Measurements from ENCODE around the gene ZNF350.
"Not testable (repeated sequence)": the region's sequence is repeated elsewhere in the genome, so short reads cannot be mapped to it uniquely, and the experiment has no call there.

Gene ZNF350

DNA sequence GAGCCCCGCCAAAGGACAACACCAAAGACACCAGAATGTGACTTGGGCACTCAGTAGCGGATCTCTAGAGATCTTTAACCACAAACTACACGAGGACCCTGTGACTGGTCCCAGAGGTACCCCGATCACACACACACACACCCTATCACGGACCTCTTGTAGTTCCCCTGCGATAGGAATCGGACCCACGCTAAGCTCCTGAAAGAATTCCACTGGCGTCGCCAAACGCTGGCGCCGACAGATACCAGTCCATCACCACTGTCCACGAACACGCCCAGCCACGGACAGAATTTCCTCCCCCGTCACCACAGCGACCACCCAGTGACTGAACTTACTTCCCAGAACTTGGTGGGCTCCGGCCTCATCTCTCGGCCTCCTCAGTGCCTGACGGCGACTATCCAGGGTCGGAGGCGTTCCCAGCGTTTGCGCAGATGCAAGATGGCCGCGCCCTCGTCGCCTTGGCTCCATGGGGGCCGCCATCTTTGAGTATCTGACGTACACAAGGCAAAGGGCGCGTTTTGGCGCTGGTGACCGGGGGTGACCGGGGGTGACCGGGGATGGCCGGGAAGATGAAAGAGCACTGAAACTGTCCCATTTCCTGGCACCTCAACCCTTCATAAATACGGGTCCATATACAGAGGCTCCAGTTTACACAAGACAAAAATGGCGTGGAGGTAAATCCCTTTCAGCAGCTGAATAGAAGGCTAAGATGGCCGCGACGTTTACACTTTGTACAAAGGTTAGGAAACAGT is 21.3 kb upstream of the ZNF350 start, which contains the start of gene ZNF615:
Gene ZNF615, minus strand, starts transcription at position 406 of the 752 bp plus-strand sequence. CDS start 4,500 bp downstream, outside the sequence.
- Histone ChIP-seq H2AFZ (ENCODE audit: low read length, unreplicated experiment) (peak within 1 kb of the TSS; percentile 100), H3K36me3 (ENCODE audit: insufficient read depth, low read length) (peaks cover 8% of the 10 kb centered on the region; the same call in 1 of the 2 replicates), H3K79me2 (ENCODE audit: control insufficient read depth, insufficient read depth, low read length, unreplicated experiment) (peaks cover 2% of the 10 kb centered on the region), H3K27ac (ENCODE audit: low read depth, low read length) (peak within 1 kb of the TSS; percentile 78), H3K4me1 (ENCODE audit: control insufficient read depth, insufficient read depth, low read length, unreplicated experiment) (no peaks in the 10 kb centered on the region), H3K4me3 (ENCODE audit: low read depth, low read length) (peak within 1 kb of the TSS; percentile 78), H3K27me3 (ENCODE audit: insufficient read depth, low read length) (no peaks in the 10 kb centered on the region)

DNA sequence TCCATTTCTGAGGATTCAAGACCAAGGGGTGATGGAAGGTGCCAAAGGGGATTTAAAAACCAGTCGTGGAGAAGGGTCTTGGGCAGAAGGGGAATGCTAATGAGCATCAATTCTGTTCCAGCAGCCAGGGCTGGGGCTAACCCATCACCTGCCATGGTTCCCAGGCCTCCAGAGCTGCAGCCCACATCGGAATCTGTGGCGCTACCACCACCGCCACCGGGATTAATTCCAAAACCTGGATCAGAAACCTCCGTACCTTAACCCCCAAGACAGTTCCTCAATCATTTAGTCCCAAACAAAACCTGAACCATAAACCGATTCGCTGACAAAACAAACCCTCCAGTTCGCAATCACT is 20.8 kb upstream of the ZNF350 start:
- H3K36me3 ChIP-seq (ENCODE audit: insufficient read depth, low read length), result peaks cover 9% of the 10 kb centered on the region; the same call in 1 of the 2 replicates
- H3K79me2 ChIP-seq (ENCODE audit: control insufficient read depth, insufficient read depth, low read length, unreplicated experiment), result peaks cover 2% of the 10 kb centered on the region
- H3K4me1 ChIP-seq (ENCODE audit: control insufficient read depth, insufficient read depth, low read length, unreplicated experiment), result no peaks in the 10 kb centered on the region
- H3K27me3 ChIP-seq (ENCODE audit: insufficient read depth, low read length), result no peaks in the 10 kb centered on the region
- H3K4me3 ChIP-seq (ENCODE audit: low read depth, low read length), result peak overlapping the region; percentile 78
- H3K27ac ChIP-seq (ENCODE audit: low read depth, low read length), result no peak overlapping the region
- H2AFZ ChIP-seq (ENCODE audit: low read length, unreplicated experiment), result peak overlapping the region; percentile 100

DNA sequence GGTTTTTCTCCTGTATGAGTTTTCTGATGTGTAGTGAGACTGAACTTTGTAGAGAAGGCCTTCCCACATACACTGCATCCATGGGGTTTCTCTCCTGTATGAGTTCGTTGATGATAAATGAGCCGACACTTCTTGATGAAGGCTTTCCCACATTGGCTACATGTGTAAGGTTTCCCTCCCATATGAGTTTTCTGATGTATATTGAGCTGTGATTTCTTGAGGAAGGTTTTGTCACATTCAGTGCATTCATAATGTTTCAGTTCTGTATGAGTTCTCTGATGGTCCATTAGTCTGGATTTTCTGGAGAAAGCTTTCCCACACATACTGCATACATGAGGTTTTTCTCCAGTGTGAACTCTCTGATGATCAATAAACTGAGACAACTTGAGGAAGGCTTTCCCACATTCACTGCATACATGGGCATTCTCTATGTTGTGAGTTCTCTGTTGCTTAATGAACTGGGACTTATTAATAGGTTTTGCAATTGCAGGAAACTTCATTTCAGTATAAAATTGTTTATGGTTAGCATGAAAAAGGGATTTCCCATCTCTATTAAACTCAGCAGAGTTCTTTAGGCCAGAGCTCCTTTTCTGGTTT is 7.5 kb upstream of the ZNF350 start:
- no peak overlapping the region for H3K27ac ChIP-seq (ENCODE audit: low read depth, low read length)
- no peaks in the 10 kb centered on the region for H3K79me2 ChIP-seq (ENCODE audit: control insufficient read depth, insufficient read depth, low read length, unreplicated experiment)
- peaks cover 46% of the 10 kb centered on the region for H3K36me3 ChIP-seq (ENCODE audit: insufficient read depth, low read length)
- H2AFZ ChIP-seq (ENCODE audit: low read length, unreplicated experiment), result no peak overlapping the region
- H3K27me3 ChIP-seq (ENCODE audit: insufficient read depth, low read length), result no peaks in the 10 kb centered on the region
- H3K4me3 ChIP-seq (ENCODE audit: low read depth, low read length), result no peak overlapping the region
- H3K4me1 ChIP-seq (ENCODE audit: control insufficient read depth, insufficient read depth, low read length, unreplicated experiment), result no peaks in the 10 kb centered on the region

DNA sequence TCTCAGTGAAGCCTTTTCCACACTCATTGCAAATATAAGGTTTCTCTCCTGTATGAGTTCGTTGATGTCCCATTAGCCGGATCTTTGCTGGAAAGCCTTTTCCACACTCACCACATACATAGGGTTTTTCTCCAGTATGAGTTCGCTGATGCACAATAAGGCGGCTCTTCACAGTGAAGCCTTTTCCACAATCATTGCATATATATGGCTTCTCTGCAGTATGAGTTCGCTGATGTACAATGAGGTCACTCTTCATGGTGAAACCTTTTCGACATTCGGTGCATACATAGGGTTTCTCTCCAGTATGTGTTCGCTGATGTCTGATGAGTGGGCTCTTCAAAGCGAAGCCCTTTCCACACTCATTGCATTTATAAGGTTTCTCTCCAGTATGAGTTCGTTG is 6.8 kb upstream of the ZNF350 start:
- Histone ChIP-seq H3K4me3 (ENCODE audit: low read depth, low read length) (no peak overlapping the region), H3K4me1 (ENCODE audit: control insufficient read depth, insufficient read depth, low read length, unreplicated experiment) (no peaks in the 10 kb centered on the region), H3K27me3 (ENCODE audit: insufficient read depth, low read length) (no peaks in the 10 kb centered on the region), H3K79me2 (ENCODE audit: control insufficient read depth, insufficient read depth, low read length, unreplicated experiment) (no peaks in the 10 kb centered on the region), H3K36me3 (ENCODE audit: insufficient read depth, low read length) (peaks cover 42% of the 10 kb centered on the region), H2AFZ (ENCODE audit: low read length, unreplicated experiment) (no peak overlapping the region), H3K27ac (ENCODE audit: low read depth, low read length) (no peak overlapping the region)

DNA sequence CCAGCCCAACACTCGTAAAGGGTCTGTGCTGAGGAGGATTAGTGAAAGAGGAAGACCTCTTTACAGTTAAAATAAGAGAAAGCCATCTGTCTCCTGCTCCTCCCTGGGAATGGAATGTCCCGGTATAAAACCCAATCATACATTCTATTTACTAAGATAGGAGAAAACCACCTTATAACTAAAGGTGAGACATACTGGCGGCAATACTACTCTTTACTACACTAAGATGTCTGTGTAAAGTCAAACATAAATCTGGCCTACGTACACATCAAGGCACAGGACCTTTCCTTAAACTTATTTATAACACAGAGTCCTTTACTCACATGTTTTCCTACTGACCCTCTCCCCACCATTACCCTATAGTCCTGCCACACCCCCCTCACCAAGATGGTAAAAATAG is 3.3 kb downstream of the ZNF350 start:
- Histone ChIP-seq H3K79me2 (ENCODE audit: control insufficient read depth, insufficient read depth, low read length, unreplicated experiment) (peaks cover 32% of the 10 kb centered on the region), H2AFZ (ENCODE audit: low read length, unreplicated experiment) (no peak overlapping the region), H3K36me3 (ENCODE audit: insufficient read depth, low read length) (peaks cover 17% of the 10 kb centered on the region), H3K27ac (ENCODE audit: low read depth, low read length) (no peak overlapping the region), H3K4me1 (ENCODE audit: control insufficient read depth, insufficient read depth, low read length, unreplicated experiment) (no peaks in the 10 kb centered on the region), H3K27me3 (ENCODE audit: insufficient read depth, low read length) (no peaks in the 10 kb centered on the region), H3K4me3 (ENCODE audit: low read depth, low read length) (no peak overlapping the region)

DNA sequence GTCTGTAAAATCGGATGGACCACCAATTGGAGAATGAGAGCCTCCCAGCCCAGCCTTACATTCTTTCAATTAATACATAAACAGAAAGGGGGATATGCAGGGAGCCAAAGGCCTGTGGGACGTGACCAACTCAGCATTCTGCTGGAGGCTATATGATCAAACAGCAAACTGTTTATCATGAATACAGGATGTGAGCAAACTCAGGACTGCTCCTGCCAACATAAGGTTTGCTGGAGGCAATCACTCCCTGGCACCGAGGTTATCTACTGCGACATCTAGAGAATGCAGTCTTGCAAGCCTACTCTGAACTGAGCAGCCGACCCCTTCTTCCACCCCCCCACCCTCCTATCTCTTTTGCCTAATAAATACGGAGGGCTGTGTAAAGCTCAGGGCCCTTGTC is 5.7 kb downstream of the ZNF350 start:
- H3K27ac ChIP-seq (ENCODE audit: low read depth, low read length); H3K4me3 ChIP-seq (ENCODE audit: low read depth, low read length); H3K4me1 ChIP-seq (ENCODE audit: control insufficient read depth, insufficient read depth, low read length, unreplicated experiment); H2AFZ ChIP-seq (ENCODE audit: low read length, unreplicated experiment); H3K27me3 ChIP-seq (ENCODE audit: insufficient read depth, low read length): not testable (repeated sequence)
- Histone ChIP-seq H3K36me3 (ENCODE audit: insufficient read depth, low read length) (peaks cover 17% of the 10 kb centered on the region), H3K79me2 (ENCODE audit: control insufficient read depth, insufficient read depth, low read length, unreplicated experiment) (peaks cover 26% of the 10 kb centered on the region)

DNA sequence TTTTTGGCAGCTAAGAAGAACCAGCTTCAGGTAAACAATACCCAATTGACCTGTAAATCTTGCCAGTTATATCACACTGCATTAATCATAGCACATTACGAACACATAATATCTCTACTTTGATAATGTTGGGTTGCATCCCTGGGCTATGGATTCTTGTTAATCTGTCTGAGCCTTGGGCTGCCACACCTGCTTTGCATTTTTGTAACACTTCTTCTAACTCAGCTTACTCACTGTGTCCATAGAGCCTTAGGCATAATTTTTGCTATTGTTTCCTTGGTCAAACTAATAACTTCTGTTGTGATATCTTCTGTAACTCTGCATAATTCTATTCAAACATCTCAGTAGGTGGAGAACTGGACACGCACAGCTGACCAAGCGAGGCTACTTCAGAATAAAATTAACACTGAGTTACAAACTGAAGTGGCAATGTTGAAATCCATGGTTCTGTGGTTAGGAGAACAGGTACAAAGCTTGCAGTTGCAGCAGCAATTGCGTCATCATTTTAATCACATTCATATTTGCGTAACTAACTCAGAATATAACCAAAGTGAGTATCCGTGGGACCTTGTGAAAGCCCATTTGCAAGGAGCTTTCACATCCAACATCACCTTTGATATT is 6.4 kb downstream of the ZNF350 start:
- H3K27ac ChIP-seq (ENCODE audit: low read depth, low read length), result no peak overlapping the region
- no peak overlapping the region for H2AFZ ChIP-seq (ENCODE audit: low read length, unreplicated experiment)
- H3K36me3 ChIP-seq (ENCODE audit: insufficient read depth, low read length), result peaks cover 17% of the 10 kb centered on the region
- no peaks in the 10 kb centered on the region for H3K4me1 ChIP-seq (ENCODE audit: control insufficient read depth, insufficient read depth, low read length, unreplicated experiment)
- H3K4me3 ChIP-seq (ENCODE audit: low read depth, low read length), result no peak overlapping the region
- H3K27me3 ChIP-seq (ENCODE audit: insufficient read depth, low read length), result no peaks in the 10 kb centered on the region
- H3K79me2 ChIP-seq (ENCODE audit: control insufficient read depth, insufficient read depth, low read length, unreplicated experiment), result peaks cover 20% of the 10 kb centered on the region

DNA sequence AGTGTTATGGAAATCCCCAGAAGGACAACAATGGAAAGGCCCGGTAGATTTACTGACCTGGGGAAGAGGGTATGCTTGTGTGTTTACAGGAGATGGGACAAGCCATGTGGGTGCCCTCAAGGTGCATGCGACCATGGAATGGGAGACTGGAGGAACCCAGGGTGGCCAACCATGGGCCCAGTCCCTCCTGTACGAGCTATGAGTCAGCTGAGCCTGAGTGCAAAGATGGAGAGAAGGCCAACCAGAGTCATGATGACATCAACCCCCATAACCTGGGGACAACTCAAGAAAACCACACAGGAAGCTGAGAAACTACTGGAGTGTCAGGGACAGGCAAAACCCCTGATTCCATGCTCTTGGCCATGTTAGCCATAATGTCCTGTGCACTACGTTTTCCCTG is 7.8 kb downstream of the ZNF350 start:
- H3K4me1 ChIP-seq (ENCODE audit: control insufficient read depth, insufficient read depth, low read length, unreplicated experiment), result no peaks in the 10 kb centered on the region
- peaks cover 25% of the 10 kb centered on the region for H3K36me3 ChIP-seq (ENCODE audit: insufficient read depth, low read length)
- no peak overlapping the region for H3K4me3 ChIP-seq (ENCODE audit: low read depth, low read length)
- no peak overlapping the region for H2AFZ ChIP-seq (ENCODE audit: low read length, unreplicated experiment)
- no peak overlapping the region for H3K27ac ChIP-seq (ENCODE audit: low read depth, low read length)
- H3K27me3 ChIP-seq (ENCODE audit: insufficient read depth, low read length), result no peaks in the 10 kb centered on the region
- peaks cover 12% of the 10 kb centered on the region for H3K79me2 ChIP-seq (ENCODE audit: control insufficient read depth, insufficient read depth, low read length, unreplicated experiment)

DNA sequence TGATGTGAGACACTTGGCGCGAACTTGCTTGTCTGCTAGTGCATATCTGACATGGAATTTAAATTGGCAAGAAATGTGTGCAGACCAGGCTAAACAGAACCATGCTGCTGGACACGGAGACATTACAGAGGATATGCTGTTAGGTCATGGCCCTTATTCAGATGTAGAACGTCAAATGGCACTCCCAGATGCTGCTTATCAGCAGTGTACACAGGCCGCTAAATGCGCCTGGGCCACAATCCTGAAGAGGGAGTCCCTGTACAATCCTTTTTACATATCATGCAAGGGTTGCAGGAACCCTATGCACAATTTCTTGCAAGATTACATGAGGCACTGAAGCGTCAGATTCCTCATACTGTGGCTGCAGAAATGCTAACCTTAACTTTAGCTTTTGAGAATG is 9.3 kb downstream of the ZNF350 start:
- Histone ChIP-seq H2AFZ (ENCODE audit: low read length, unreplicated experiment) (no peak overlapping the region), H3K4me1 (ENCODE audit: control insufficient read depth, insufficient read depth, low read length, unreplicated experiment) (no peaks in the 10 kb centered on the region), H3K79me2 (ENCODE audit: control insufficient read depth, insufficient read depth, low read length, unreplicated experiment) (peaks cover 9% of the 10 kb centered on the region), H3K36me3 (ENCODE audit: insufficient read depth, low read length) (peaks cover 34% of the 10 kb centered on the region), H3K27ac (ENCODE audit: low read depth, low read length) (no peak overlapping the region), H3K4me3 (ENCODE audit: low read depth, low read length) (no peak overlapping the region), H3K27me3 (ENCODE audit: insufficient read depth, low read length) (no peaks in the 10 kb centered on the region)

DNA sequence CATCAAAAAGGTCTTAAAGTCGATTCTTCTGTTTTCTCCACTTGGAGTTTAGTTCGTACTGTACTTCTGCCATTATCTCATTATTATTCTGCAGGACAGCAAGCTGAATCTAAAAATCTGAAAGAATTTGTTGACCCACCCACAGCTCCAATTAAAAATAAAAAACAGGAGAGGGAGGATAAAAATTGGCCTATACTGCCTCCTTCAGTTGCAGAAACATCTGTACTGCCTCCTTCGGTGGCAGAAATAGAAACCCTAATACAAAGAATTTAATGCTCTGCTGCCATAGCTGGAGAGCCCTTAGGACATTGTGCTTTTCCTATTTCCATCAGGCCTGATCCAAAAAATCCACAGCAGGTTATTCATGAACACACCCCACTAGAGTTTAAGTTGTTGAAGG is 9.8 kb downstream of the ZNF350 start:
- no peak overlapping the region for H3K4me3 ChIP-seq (ENCODE audit: low read depth, low read length)
- no peak overlapping the region for H3K27ac ChIP-seq (ENCODE audit: low read depth, low read length)
- H2AFZ ChIP-seq (ENCODE audit: low read length, unreplicated experiment), result no peak overlapping the region
- peaks cover 34% of the 10 kb centered on the region for H3K36me3 ChIP-seq (ENCODE audit: insufficient read depth, low read length)
- peaks cover 6% of the 10 kb centered on the region for H3K79me2 ChIP-seq (ENCODE audit: control insufficient read depth, insufficient read depth, low read length, unreplicated experiment)
- no peaks in the 10 kb centered on the region for H3K4me1 ChIP-seq (ENCODE audit: control insufficient read depth, insufficient read depth, low read length, unreplicated experiment)
- H3K27me3 ChIP-seq (ENCODE audit: insufficient read depth, low read length), result no peaks in the 10 kb centered on the region

DNA sequence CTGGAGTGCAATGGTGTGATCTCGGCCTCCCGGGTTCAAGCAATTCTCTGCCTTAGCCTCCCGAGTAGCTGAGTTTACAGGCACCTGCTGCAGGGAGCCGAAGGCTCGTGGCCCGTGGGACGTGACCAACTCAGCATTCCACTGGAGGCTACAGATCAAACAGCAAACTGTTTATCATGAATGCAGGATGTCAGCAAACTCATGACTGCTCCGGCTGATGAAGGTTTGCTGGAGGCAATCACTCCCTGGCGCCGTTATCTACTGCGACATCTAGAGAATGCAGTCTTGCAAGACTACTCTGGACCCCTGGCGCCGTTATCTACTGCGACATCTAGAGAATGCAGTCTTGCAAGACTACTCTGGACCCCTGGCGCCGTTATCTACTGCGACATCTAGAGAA is 10.9 kb downstream of the ZNF350 start:
- not testable (repeated sequence) for H3K4me3 ChIP-seq (ENCODE audit: low read depth, low read length); H3K27me3 ChIP-seq (ENCODE audit: insufficient read depth, low read length); H2AFZ ChIP-seq (ENCODE audit: low read length, unreplicated experiment); H3K27ac ChIP-seq (ENCODE audit: low read depth, low read length); H3K79me2 ChIP-seq (ENCODE audit: control insufficient read depth, insufficient read depth, low read length, unreplicated experiment); H3K4me1 ChIP-seq (ENCODE audit: control insufficient read depth, insufficient read depth, low read length, unreplicated experiment)
- H3K36me3 ChIP-seq (ENCODE audit: insufficient read depth, low read length), result peaks cover 39% of the 10 kb centered on the region
